ENCODE measurements around the gene FETUB.

FETUB gene

DNA sequence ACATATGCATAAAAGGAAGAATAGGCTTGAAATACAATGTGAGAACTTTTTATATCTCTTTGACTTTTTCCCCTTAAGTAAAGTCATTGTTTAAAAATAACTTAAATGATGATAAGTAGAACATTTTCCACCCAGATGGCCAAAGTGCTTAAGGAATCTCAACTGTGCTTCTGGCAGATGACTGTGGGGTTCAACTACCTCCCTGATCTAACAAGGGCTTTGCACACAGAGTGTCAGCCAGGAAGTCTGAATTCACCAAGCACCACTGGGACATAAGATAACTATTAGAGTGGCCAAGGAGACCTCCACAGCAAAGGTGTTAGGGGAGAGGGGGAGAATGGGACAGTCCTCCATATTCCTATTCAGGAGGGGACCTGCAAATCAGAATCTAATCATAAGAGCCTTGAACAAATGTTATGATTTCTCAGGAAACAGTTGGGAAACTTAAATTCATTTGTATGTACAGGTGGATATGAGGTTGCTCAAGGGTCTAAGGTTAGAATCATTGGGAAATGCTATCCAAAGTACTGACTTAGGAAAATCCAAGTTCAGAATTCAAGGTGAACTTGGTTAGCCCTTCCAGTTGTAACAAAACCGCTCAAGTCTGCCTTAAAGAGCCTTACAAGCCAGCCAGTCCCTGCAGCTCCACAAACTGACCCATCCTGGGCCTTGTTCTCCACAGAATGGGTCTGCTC lies at the start of gene FETUB:
Gene FETUB (plus strand): TSS at position 622 of the 695 bp plus-strand sequence. CDS start 62 bp downstream, at position 684.
- DNase-seq (ENCODE audit: low read depth in 2 of 2): no peak

GRCh38 chr3:186590580-186591295 lies 49.5 kb upstream of the FETUB start:
- no peak for DNase-seq (ENCODE audit: low read depth in 2 of 2)

DNA sequence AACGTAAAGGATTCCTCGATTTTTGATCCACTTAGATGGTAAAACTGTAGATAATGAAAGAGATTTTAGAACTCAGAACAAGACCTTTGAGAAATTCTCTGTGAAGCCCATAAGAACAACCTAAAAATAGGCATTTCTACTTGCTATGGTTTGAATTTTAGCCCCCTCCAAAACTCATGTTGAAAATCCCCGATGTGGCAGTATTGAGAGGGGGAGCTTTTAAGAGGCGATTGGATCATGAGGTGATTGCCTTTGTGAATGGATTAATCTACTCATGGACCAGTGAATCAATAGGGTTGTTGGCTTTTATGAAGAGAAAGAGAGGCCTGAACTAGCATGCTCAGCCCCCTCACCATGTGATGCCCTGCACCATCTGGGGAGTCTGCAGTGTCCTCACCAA lies 47.5 kb upstream of the FETUB start:
- DNase-seq (ENCODE audit: low read depth in 2 of 2): no peak

- no peak for DNase-seq (ENCODE audit: low read depth in 2 of 2)
Measured at GRCh38 chr3:186593862-186594261, 46.3 kb upstream of the FETUB start.

DNA sequence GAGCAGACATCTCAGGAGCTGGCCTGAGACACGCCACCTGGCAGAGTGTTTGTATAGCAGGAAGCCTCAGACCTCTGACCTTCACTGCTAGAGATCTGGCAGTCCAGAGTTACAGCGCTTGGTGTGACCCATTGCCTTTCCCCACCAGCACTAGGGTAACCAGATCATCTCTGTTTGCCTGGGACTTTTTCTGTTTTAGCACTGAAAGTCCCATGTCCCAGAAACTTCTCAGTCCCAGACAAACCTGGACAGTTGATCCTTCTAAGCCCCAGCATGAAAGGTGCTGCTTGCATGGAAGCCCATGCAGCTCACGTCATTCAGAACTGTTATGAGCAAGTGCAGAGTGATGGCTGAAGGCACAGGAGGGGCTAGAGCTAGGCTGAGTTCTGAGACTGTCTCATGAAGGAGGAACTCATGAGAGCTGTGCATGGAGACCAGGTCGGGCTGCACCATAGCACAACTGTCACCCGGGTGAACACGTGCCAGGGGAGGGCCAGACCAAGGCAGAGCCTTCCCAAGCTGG lies 45.5 kb upstream of the FETUB start:
- no peak for DNase-seq (ENCODE audit: low read depth in 2 of 2)

DNA sequence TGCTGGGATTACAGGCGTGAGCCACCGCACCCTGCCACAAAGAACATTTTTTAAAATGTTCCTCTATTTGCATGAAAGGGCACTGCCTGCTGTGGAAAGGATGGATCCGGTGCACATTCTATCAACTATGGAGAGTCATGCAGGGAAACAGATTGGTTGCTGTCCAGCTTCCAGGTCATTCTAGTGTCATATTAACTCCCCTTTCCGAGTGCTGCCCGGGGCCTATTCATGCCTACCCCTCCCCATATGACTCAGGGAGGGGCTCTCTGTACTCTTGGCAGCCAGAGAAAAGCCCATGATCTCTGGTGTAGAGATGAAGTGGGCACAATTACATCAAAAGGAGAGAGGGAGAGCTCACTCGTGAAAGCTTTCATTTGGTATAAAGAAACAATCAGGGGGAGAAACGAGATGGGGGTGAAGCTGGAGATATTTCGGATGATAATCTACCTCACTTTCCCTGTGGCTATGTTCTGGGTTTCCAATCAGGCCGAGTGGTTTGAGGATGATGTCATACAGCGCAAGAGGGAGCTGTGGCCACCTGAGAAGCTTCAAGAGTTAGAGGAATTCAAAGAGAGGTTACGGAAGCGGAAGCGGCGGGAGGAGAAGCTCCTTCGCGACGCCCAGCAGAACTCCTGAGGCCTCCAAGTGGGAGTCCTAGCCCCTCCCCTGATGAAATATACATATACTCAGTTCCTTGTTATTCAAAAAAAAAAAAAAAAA lies 43.5 kb upstream of the FETUB start:
- peak in 1 of 2 experiments; percentile 3 for DNase-seq (ENCODE audit: low read depth in 2 of 2)

- peak; percentile 38 to 47 for DNase-seq (ENCODE audit: low read depth in 2 of 2)
Measured at GRCh38 chr3:186598108-186598784, 42.0 kb upstream of the FETUB start.

GRCh38 chr3:186598794-186599141 lies 41.4 kb upstream of the FETUB start:
- no peak for DNase-seq (ENCODE audit: low read depth in 2 of 2)

DNA sequence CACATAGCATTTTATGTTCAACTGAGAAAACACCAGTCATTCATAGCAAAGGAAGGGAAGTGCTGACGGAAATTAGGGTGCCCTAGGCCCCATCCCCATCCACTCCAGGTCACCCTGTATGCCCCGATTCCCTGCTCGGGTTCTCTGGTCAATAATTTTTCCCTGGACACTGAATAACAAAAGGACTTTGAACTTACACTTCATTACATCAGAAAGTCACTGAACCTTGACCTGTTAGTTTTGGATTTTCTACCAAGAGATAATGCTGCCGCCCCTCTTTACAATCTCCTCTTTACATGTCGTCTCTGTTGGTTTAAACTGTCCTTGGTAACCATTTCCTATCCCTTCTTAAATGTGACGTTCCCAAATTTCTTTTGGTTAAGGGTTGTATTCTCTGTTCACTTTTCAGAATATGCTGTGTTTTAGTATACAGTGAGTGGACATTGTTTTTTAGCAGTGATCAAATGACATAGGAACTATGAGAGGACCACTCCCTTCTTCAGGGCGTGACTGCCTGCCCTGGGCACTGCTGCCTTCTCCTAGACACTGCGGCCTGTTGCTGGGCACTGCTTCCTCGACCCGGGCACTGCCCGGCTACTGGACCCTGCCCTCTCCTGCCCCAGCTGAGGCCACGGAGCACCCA lies 40.9 kb upstream of the FETUB start:
- no peak for DNase-seq (ENCODE audit: low read depth in 2 of 2)

GRCh38 chr3:186599785-186600166 lies 40.4 kb upstream of the FETUB start:
- no peak for DNase-seq (ENCODE audit: low read depth in 2 of 2)

DNA sequence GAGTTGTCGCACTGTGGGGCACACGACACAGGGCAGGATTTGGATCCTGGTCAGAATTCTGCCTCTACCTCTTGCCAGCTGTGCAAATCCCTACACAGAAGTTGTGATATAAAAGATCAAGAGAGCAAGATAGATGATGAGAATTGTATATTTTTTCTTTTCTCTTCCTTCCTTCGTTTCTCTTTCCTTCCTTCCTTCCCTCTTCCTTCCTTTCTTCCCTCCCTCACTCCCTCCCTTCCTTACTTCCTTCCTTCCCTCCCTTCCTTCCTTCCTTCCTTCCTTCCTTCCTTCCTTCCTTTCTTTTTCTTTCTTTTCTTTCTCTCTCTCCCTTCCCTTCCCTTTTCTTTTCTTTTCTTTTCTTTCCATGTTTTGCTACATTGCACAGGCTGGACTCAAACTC lies 39.3 kb upstream of the FETUB start:
- no peak for DNase-seq (ENCODE audit: low read depth in 2 of 2)

- no peak for DNase-seq (ENCODE audit: low read depth in 2 of 2)
Measured at GRCh38 chr3:186603159-186603558, 37.0 kb upstream of the FETUB start.

DNA sequence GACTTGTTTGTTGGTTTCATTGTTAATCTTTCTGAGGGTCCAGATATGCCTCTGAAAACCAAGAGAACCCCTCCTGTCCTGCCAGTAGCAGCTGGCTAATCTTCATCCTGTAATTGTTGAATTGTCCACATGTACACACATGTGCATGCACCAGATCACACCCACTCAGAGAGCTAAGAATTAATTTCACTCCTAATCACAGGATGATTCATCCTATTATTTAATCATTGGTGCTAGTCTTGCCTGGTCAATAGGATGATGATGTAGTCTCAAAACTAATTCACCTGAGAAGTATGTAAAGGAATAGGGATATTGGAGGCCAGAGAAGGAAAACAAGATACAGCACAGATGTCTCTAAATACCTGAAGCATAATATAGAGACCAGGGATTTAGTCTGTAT lies 35.1 kb upstream of the FETUB start:
- DNase-seq (ENCODE audit: low read depth in 2 of 2): no peak

DNA sequence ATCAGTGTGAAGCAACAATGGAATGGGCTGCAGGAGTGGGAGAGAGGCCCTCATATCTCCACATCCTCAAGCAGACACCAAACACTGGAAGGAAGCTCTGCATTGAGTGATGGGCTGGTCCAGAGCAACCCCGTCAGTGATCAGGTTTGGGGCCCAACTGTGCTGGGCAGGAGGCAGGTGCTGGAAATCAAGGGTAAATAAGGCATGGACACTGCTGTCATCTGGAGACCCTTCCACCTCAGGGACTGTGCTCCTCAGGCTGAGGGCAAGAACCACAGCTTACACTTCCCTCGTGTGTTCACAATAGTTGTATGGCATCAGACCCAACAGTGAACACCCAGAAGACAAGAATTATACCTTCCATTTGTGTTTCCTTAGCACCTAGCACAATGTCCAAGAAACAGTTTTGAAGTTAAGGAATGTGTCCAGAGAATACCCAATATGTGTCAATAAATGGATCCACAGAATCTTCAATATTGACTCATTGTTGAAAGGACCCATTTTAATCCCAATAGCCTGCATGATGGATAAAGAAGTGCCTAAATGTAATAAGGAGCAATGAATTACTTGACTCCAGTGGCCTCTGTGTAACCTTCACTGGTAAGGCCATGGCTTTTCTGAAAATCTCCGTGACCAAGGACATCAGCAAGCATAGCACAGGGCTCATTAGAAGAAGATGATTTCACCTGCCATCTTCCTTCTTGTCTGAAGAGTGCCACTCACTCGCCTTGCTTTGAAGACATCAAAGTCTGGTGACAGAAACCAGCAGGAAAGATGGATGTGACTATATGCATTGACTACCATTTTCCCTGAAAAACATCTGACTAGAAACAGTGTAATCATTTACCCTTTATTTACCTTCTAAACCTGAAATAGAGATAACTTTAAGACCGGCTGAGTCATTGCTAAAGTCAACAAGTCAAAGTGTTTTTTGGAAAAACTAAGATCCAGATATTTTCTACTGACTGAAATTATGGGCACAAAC lies 34.3 kb upstream of the FETUB start:
- no peak for DNase-seq (ENCODE audit: low read depth in 2 of 2)

GRCh38 chr3:186608624-186609215 lies 31.5 kb upstream of the FETUB start:
- no peak for DNase-seq (ENCODE audit: low read depth in 2 of 2)

DNA sequence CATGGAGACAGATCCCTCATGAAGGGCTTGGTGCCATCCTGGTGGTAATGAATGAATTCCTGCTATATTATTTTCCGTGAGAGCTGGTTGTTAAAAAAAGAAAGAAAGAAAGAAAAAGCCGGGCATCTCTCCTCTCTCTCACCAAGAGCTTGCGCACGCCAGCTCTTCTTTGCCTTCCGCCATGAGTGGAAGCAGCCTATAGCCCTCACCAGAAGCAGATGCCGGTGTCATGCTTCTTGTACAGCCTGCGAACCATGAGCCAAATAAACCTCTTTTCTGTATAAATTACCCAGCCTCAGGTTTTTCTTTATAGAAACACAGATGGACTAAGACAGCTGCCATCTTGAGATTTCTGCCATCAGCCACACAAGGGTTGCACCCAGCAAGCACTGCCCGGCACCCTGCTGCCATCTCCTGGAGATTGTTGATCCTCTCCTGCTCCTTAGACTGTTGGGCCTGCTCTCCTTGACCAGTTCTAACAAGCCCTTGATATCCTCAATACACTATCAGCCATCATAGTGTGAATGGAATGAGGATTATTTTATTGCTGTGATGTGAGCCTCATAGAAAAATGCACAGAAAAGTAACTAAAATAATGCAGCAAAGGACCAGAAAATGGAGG lies 30.8 kb upstream of the FETUB start:
- DNase-seq (ENCODE audit: low read depth in 2 of 2): no peak

GRCh38 chr3:186612065-186612464 lies 28.1 kb upstream of the FETUB start:
- no peak for DNase-seq (ENCODE audit: low read depth in 2 of 2)

- no peak for DNase-seq (ENCODE audit: low read depth in 2 of 2)
Measured at GRCh38 chr3:186612721-186613636, 27.2 kb upstream of the FETUB start, which contains the start of gene AHSG. TSS of gene AHSG (plus strand) at chr3:186613060. CDS start at chr3:186613142, 82 bp downstream.
